SK-N-SH (cell line): Measurements from ENCODE around the gene PPP6R2. TPM values are rescaled to one million over a fixed set of nuclear protein-coding genes. Genes with fewer than 3 reads are reported as not detected.
"Not testable (repeated sequence)": the region's sequence is repeated elsewhere in the genome, so short reads cannot be mapped to it uniquely, and the experiment has no call there.

Experiments
- CTCF ChIA-PET: fragments of 300-600, 350-600 bp; formaldehyde crosslinking; extraction: SDS; loops from one replicate; lab custom pipeline; 2021; lab: Yijun Ruan, JAX
- POLR2A ChIA-PET: fragments of 350-600 bp; sonication (Branson Sonifier 250); formaldehyde crosslinking; extraction: SDS; loops from one replicate; lab custom pipeline; 2020; ENCODE audit warnings: antibody characterized with exemption, inconsistent platforms; lab: Yijun Ruan, JAX
- DNase-seq: peaks from one replicate; pipeline ENCODE4 v3.0.0; 2012
- H2AFZ ChIP-seq: fragments of 200-600 bp; sonication (generic); 2 replicates; pipeline ENCODE4 v1.8.1; 2016; ENCODE audit warnings: antibody characterized with exemption, mild to moderate bottlenecking, low read depth
- H3F3A ChIP-seq: fragments of 200-600 bp; sonication (generic); replicated peaks from 2 replicates; pipeline ENCODE3; 2016; ENCODE audit warnings: antibody characterized with exemption, mild to moderate bottlenecking; ENCODE audit not compliant: insufficient read depth
- H3K27ac ChIP-seq, 2 experiments: fragments of 200-500 bp in 1 of 2; fragments of 200-600 bp in 1 of 2; sonication (Bioruptor generic) in 1 of 2; sonication (generic), shearing (Covaris generic) in 1 of 2; 2 replicates each; pipeline versions ENCODE4 v1.5.1 to v1.6.1; 2014 to 2016; ENCODE audit warnings: low read depth in 2 of 2, inconsistent platforms in 1 of 2, low read length in 1 of 2, mild to moderate bottlenecking in 1 of 2, mixed read lengths in 1 of 2
- H3K27me3 ChIP-seq: fragments of 200-600 bp; sonication (generic), shearing (Covaris generic); 2 replicates; pipeline ENCODE4 v1.6.1; 2016; ENCODE audit warnings: mixed run types; ENCODE audit not compliant: insufficient read depth
- H3K36me3 ChIP-seq, 2 experiments: fragments of 200-500 bp in 1 of 2; fragments of 200-600 bp in 1 of 2; sonication (Bioruptor generic) in 1 of 2; sonication (generic) in 1 of 2; replicated peaks in 1 of 2; 2 replicates each; pipeline versions ENCODE3 to v1.5.1; 2014 to 2016; ENCODE audit warnings: low read length in 1 of 2, mild to moderate bottlenecking in 1 of 2; ENCODE audit not compliant: insufficient read depth in 2 of 2, control insufficient read depth in 1 of 2
- H3K4me1 ChIP-seq, 2 experiments: fragments of 200-500 bp in 1 of 2; fragments of 200-600 bp in 1 of 2; sonication (Bioruptor generic) in 1 of 2; sonication (generic), shearing (Covaris generic) in 1 of 2; 2 replicates each; pipeline versions ENCODE4 v1.5.1 to v1.6.1; 2014 to 2016; ENCODE audit warnings: low read depth in 1 of 2, low read length in 1 of 2, mixed run types in 1 of 2; ENCODE audit not compliant: insufficient read depth in 2 of 2, control insufficient read depth in 1 of 2
- H3K4me2 ChIP-seq: fragments of 200-600 bp; sonication (generic), shearing (Covaris generic); 2 replicates; pipeline ENCODE4 v1.6.1; 2017; ENCODE audit warnings: mixed run types
- H3K4me3 ChIP-seq, 2 experiments: fragments of 200-500 bp in 1 of 2; fragments of 200-600 bp in 1 of 2; sonication (Bioruptor generic) in 1 of 2; sonication (generic), shearing (Covaris generic) in 1 of 2; 2 replicates each; pipeline versions ENCODE4 v1.5.1 to v1.8.1; 2014 to 2016; ENCODE audit warnings: low read depth in 2 of 2, inconsistent platforms in 1 of 2, low read length in 1 of 2, mild to moderate bottlenecking in 1 of 2, mixed read lengths in 1 of 2, moderate library complexity in 1 of 2
- H3K79me2 ChIP-seq: fragments of 200-600 bp; sonication (generic); 2 replicates; pipeline ENCODE4 v1.8.1; 2017; ENCODE audit warnings: mild to moderate bottlenecking; ENCODE audit not compliant: insufficient read depth
- H3K9ac ChIP-seq: fragments of 200-600 bp; sonication (generic); 2 replicates; pipeline ENCODE4 v1.6.1; 2017; ENCODE audit warnings: mixed run types
- H3K9me2 ChIP-seq: fragments of 200-600 bp; sonication (generic); 2 replicates; pipeline ENCODE4 v1.6.1; 2017; ENCODE audit warnings: mixed run types
- H3K9me3 ChIP-seq: fragments of 200-600 bp; sonication (generic); 2 replicates; pipeline ENCODE4 v1.6.1; 2017; ENCODE audit warnings: mixed run types, mild to moderate bottlenecking, moderate library complexity
- H4K20me1 ChIP-seq: fragments of 200-600 bp; sonication (generic); 2 replicates; pipeline ENCODE4 v1.6.1; 2017; ENCODE audit warnings: mild to moderate bottlenecking, mixed run types; ENCODE audit not compliant: insufficient read depth
- ELF1 ChIP-seq: IDR thresholded peaks from 2 replicates; pipeline ENCODE4 v1.4.0; 2012
- EP300 ChIP-seq, 2 experiments: IDR thresholded peaks; 2 replicates each; pipeline versions ENCODE4 v1.4.0 to v1.6.1; 2012; ENCODE audit warnings: borderline replicate concordance in 1 of 2, low read depth in 1 of 2, low read length in 1 of 2
- EZH2phosphoT487 ChIP-seq: fragments of 200-600 bp; sonication (generic); IDR thresholded peaks from 2 replicates; pipeline ENCODE4 v1.6.1; 2017; ENCODE audit warnings: low read depth, mixed run types, mild to moderate bottlenecking, antibody characterized with exemption, moderate library complexity, borderline replicate concordance
- FOSL2 ChIP-seq: IDR thresholded peaks from 2 replicates; pipeline ENCODE4 v1.4.0; 2012; ENCODE audit warnings: low read depth, mild to moderate bottlenecking, moderate library complexity, borderline replicate concordance
- GABPA ChIP-seq: IDR thresholded peaks from 2 replicates; pipeline ENCODE4 v1.4.0; 2012; ENCODE audit warnings: low read depth, mild to moderate bottlenecking
- GATA2 ChIP-seq: sonication (generic); formaldehyde crosslinking; IDR thresholded peaks from 2 replicates; pipeline ENCODE4 v1.5.0; 2020; ENCODE audit warnings: mild to moderate bottlenecking, missing genetic modification reagents
- JUND ChIP-seq: IDR thresholded peaks from 2 replicates; pipeline ENCODE4 v1.4.0; 2012
- NFIC ChIP-seq: IDR thresholded peaks from 2 replicates; pipeline ENCODE4 v1.4.0; 2012; ENCODE audit warnings: borderline replicate concordance
- RAD21 ChIP-seq: IDR thresholded peaks from 2 replicates; pipeline ENCODE4 v1.6.1; 2012; ENCODE audit warnings: mild to moderate bottlenecking, low read length
- RCOR1 ChIP-seq: fragments of 150-350 bp; IDR thresholded peaks from 2 replicates; pipeline ENCODE4 v1.6.1; 2017; ENCODE audit warnings: antibody characterized with exemption, low read length
- RFX5 ChIP-seq: IDR thresholded peaks from 2 replicates; pipeline ENCODE4 v1.6.1; 2012; ENCODE audit warnings: mild to moderate bottlenecking, improper control_type of control experiment, low read length
- SMC3 ChIP-seq: IDR thresholded peaks from 2 replicates; pipeline ENCODE4 v1.6.1; 2012; ENCODE audit warnings: low read depth, low read length, improper control_type of control experiment
- TEAD4 ChIP-seq: IDR thresholded peaks from 2 replicates; pipeline ENCODE4 v1.4.0; 2012; ENCODE audit warnings: mild to moderate bottlenecking, borderline replicate concordance; ENCODE audit not compliant: insufficient read depth
- WGBS: methylation state at CpG from one replicate; pipeline ENCODE4 v1.1.6; 2017; ENCODE audit warnings: low lambda C conversion rate; 5-methylcytosine and 5-hydroxymethylcytosine counted together
- polyA plus RNA-seq, 3 experiments: library from polyadenylated mRNA; depleted of rRNA; stranded (reverse); fragments of >200 nt; gene quantifications; 2 replicates each; pipeline ENCODE4 v1.2.3, GENCODE V29; 2012
- TF ChIP-seq, protein P1 (sequence below): fragments of 150-350 bp; IDR thresholded peaks from 2 replicates; pipeline ENCODE4 v1.6.1; 2016; ENCODE audit warnings: mild to moderate bottlenecking, low read depth, low read length
- TF ChIP-seq, protein P2 (sequence below): IDR thresholded peaks from 2 replicates; pipeline ENCODE4 v1.4.0; 2012; ENCODE audit warnings: low read depth
- TF ChIP-seq, protein P3 (sequence below): fragments of 150-350 bp; IDR thresholded peaks from 2 replicates; pipeline ENCODE4 v1.6.1; 2017; ENCODE audit warnings: antibody characterized with exemption, low read length, low read depth, borderline replicate concordance

PPP6R2 gene
- polyA plus RNA-seq, 1 of the 3 experiments (the other 2 are of a cell fraction) = 45.7 TPM

DNA sequence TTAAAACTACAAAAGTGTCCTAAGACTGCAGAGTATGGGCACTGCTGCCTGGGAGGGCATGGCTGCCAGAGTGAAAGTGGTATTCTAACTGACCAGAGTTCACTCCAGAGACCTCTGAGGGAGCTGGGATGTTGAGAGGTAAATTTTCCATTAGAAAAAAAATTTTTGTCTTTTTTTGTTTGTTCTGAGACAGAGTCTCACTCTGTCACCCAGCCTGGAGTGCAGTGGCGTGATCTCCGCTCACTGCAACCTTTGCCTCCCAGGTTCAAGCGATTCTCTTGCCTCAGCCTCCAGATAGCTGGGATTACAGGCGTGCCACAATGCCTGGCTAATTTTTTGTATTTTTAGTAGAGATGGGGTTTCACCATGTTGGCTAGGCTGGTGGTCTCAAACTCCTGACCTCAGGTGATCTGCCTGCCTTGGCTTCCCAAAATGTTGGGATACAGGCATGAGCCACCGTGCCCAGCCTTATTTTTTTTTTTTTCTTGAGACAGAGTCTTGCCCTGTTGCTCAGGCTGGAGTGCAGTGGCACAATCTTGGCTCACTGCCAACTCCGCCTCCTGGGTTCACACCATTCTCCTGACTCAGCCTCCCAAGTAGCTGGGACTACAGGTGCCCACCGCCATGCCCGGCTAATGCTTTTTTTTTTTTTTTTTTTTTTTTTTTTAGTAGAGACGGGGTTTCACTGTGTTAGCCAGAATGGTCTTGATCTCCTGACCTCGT lies 20.6 kb upstream of the PPP6R2 start:
- H3K79me2 ChIP-seq, H3K4me2 ChIP-seq: not testable (repeated sequence)
- TF ChIP-seq NFIC = peak; percentile 43; the same call in 1 of the 2 replicates
- TF ChIP-seq, all 33 proteins: peak for 1; not testable (repeated sequence) for 32
- 90% methylated on average over 8 of the region's 10 CpGs for WGBS
- CTCF ChIA-PET = interaction anchor here (1.0 to 8.0 kb wide), 3 partner anchors 19 to 49 kb away, joined by 5 to 101 read pairs (median 60); no protein-coding TSS in a partner anchor
- H3K4me3 ChIP-seq, H4K20me1 ChIP-seq, H3K36me3 ChIP-seq, H3F3A ChIP-seq, H3K27ac ChIP-seq, H3K9me3 ChIP-seq, H2AFZ ChIP-seq, H3K27me3 ChIP-seq, H3K9ac ChIP-seq, DNase-seq, H3K9me2 ChIP-seq, POLR2A ChIA-PET: not testable (repeated sequence)
- H3K4me1 ChIP-seq = peaks cover 6 to 10% of the 10 kb centered on the region in 2 experiments; a peak in 2 of 4 replicates

DNA sequence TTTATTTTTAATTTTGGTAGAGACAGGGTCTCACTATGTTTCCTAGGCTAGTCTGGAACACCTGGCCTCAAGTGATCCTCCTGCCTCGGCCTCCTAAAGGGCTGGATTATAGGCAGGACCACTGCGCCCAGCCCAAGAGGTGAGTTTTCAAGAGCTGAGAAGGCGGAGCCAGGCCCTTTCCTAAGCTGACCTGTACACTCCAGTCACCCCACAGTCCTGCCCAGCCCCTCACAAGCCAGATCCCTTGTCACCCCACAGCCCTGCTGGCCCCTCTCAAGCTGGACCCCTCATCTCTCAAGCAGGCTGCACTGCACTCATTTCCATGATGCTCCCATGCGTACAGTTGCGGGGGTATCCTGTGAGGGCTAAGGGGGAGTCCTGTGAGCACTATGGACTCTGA lies 19.2 kb upstream of the PPP6R2 start:
- no peak for DNase-seq
- H3K4me2 ChIP-seq = no peak overlapping the region
- H4K20me1 ChIP-seq = no peaks in the 10 kb centered on the region
- no peak overlapping the region for H3K9ac ChIP-seq
- H3K9me3 ChIP-seq = no peaks in the 10 kb centered on the region
- H3F3A ChIP-seq = peaks cover 7% of the 10 kb centered on the region
- H3K27ac ChIP-seq = no peak overlapping the region
- no peaks in the 10 kb centered on the region for H3K27me3 ChIP-seq
- CTCF ChIA-PET = interaction anchor here (1.2 to 8.0 kb wide), 5 partner anchors 17 to 50 kb away, joined by 3 to 101 read pairs (median 4); partner anchors contain the start of gene PLXNB2
- peaks cover 12% of the 10 kb centered on the region for H3K79me2 ChIP-seq
- peaks cover 6 to 12% of the 10 kb centered on the region in 2 experiments; a peak in 2 of 4 replicates for H3K4me1 ChIP-seq
- WGBS = no CpG with 5 or more reads among the region's 5 CpGs
- no peaks in the 10 kb centered on the region for H3K36me3 ChIP-seq
- TF ChIP-seq FOSL2 = no peak
- TF ChIP-seq GATA2 (CRISPR knock-in tag) = no peak
- TF ChIP-seq EP300 (IDR thresholded peaks at IDR 0.05; ENCODE audit: borderline replicate concordance in 1 of 2, low read depth in 1 of 2, low read length in 1 of 2) = no peak
- TF ChIP-seq, protein P1, sequence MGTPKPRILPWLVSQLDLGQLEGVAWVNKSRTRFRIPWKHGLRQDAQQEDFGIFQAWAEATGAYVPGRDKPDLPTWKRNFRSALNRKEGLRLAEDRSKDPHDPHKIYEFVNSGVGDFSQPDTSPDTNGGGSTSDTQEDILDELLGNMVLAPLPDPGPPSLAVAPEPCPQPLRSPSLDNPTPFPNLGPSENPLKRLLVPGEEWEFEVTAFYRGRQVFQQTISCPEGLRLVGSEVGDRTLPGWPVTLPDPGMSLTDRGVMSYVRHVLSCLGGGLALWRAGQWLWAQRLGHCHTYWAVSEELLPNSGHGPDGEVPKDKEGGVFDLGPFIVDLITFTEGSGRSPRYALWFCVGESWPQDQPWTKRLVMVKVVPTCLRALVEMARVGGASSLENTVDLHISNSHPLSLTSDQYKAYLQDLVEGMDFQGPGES = no peak
- TF ChIP-seq SMC3 = no peak
- TF ChIP-seq JUND = no peak
- TF ChIP-seq EZH2phosphoT487 = no peak
- TF ChIP-seq, protein P2, sequence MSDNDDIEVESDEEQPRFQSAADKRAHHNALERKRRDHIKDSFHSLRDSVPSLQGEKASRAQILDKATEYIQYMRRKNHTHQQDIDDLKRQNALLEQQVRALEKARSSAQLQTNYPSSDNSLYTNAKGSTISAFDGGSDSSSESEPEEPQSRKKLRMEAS = no peak
- no peak for TF ChIP-seq ELF1
- no peak for TF ChIP-seq TEAD4
- TF ChIP-seq GABPA = no peak
- TF ChIP-seq, protein P3, sequence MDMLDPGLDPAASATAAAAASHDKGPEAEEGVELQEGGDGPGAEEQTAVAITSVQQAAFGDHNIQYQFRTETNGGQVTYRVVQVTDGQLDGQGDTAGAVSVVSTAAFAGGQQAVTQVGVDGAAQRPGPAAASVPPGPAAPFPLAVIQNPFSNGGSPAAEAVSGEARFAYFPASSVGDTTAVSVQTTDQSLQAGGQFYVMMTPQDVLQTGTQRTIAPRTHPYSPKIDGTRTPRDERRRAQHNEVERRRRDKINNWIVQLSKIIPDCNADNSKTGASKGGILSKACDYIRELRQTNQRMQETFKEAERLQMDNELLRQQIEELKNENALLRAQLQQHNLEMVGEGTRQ = no peak
- TF ChIP-seq RAD21 = no peak
- TF ChIP-seq RFX5 = no peak
- no peak for TF ChIP-seq RCOR1
- TF ChIP-seq, all 33 proteins: peak for 0
- POLR2A ChIA-PET = interaction anchor here (1.2 kb wide), 1 partner anchor 8 kb away, joined by 6 read pairs; no protein-coding TSS in a partner anchor
- Histone ChIP-seq H3K4me3 (no peak overlapping the region), H3K9me2 (no peaks in the 10 kb centered on the region), H2AFZ (no peak overlapping the region)
